HEK293 (cell line): Measurements from ENCODE around the gene CDCA4.
"Not testable (repeated sequence)": the region's sequence is repeated elsewhere in the genome, so short reads cannot be mapped to it uniquely, and the experiment has no call there.

Source experiments
- CTCF ChIA-PET: fragments of 350-600 bp; formaldehyde crosslinking; extraction: SDS; loops from one replicate; lab custom pipeline; 2021; ENCODE audit warnings: antibody characterized with exemption; lab: Yijun Ruan, JAX
- POLR2A ChIA-PET: fragments of 300-600 bp; formaldehyde crosslinking; extraction: SDS; loops from one replicate; lab custom pipeline; 2020; ENCODE audit warnings: antibody characterized with exemption, inconsistent platforms; lab: Yijun Ruan, JAX
- H3K27ac ChIP-seq: fragments of 200-500 bp; sonication (Bioruptor generic); 2 replicates; pipeline ENCODE4 v1.5.1; 2014; ENCODE audit warnings: low read depth, low read length, control low read depth, inconsistent platforms; ENCODE audit errors: extremely low read depth
- H3K36me3 ChIP-seq, 2 experiments: fragments of 200-500 bp in 1 of 2; sonication (Bioruptor generic) in 1 of 2; 1 replicate in 1 of 2; 2 replicates in 1 of 2; pipeline ENCODE4 v1.5.1; 2014 to 2017; ENCODE audit warnings: inconsistent platforms in 2 of 2, low read length in 2 of 2; ENCODE audit not compliant: control insufficient read depth in 2 of 2, insufficient read depth in 1 of 2
- H3K4me1 ChIP-seq: fragments of 200-500 bp; sonication (Bioruptor generic); 2 replicates; pipeline ENCODE4 v1.5.1; 2014; ENCODE audit warnings: mild to moderate bottlenecking, low read length, inconsistent platforms; ENCODE audit not compliant: control insufficient read depth, insufficient read depth
- H3K4me3 ChIP-seq: 2 replicates; pipeline ENCODE4 v1.5.1; 2011; ENCODE audit warnings: low read depth, mild to moderate bottlenecking, control low read depth, low read length, moderate library complexity
- H3K9me3 ChIP-seq: fragments of 200-500 bp; sonication (Bioruptor generic); 2 replicates; pipeline ENCODE4 v1.5.1; 2014; ENCODE audit warnings: low read depth, low read length, inconsistent platforms; ENCODE audit not compliant: control insufficient read depth, insufficient read depth
- ATF2 ChIP-seq: fragments of 450-650 bp; formaldehyde crosslinking; IDR thresholded peaks from 2 replicates; pipeline ENCODE4 v1.5.1; 2016; ENCODE audit warnings: missing biosample characterization, missing genetic modification characterization, low read depth
- BCL11A ChIP-seq: fragments of 450-650 bp; formaldehyde crosslinking; IDR thresholded peaks from 2 replicates; pipeline ENCODE4 v1.5.1; 2016; ENCODE audit warnings: low read depth, missing biosample characterization, missing genetic modification characterization
- EGR2 ChIP-seq: fragments of 450-650 bp; formaldehyde crosslinking; IDR thresholded peaks from 2 replicates; pipeline ENCODE4 v1.5.1; 2016; ENCODE audit warnings: low read depth, missing biosample characterization, missing genetic modification characterization
- OVOL3 ChIP-seq: fragments of 450-650 bp; formaldehyde crosslinking; IDR thresholded peaks from 2 replicates; pipeline ENCODE4 v1.5.1; 2016; ENCODE audit warnings: missing biosample characterization, missing genetic modification characterization
- PRDM1 ChIP-seq: fragments of 450-650 bp; formaldehyde crosslinking; IDR thresholded peaks from 2 replicates; pipeline ENCODE4; 2016; ENCODE audit warnings: missing biosample characterization, missing genetic modification characterization
- PRDM10 ChIP-seq: fragments of 450-650 bp; formaldehyde crosslinking; IDR thresholded peaks from 2 replicates; pipeline ENCODE4 v1.5.1; 2016; ENCODE audit warnings: missing biosample characterization, missing genetic modification characterization
- SCRT2 ChIP-seq: fragments of 450-650 bp; formaldehyde crosslinking; IDR thresholded peaks from 2 replicates; pipeline ENCODE4 v1.5.1; 2016; ENCODE audit warnings: missing biosample characterization, missing genetic modification characterization
- SP2 ChIP-seq: fragments of 450-650 bp; formaldehyde crosslinking; IDR thresholded peaks from 2 replicates; pipeline ENCODE4 v1.5.1; 2016; ENCODE audit warnings: missing biosample characterization, missing genetic modification characterization
- ZBTB17 ChIP-seq: fragments of 450-650 bp; formaldehyde crosslinking; IDR thresholded peaks from 2 replicates; pipeline ENCODE4 v1.5.1; 2016; ENCODE audit warnings: missing biosample characterization, missing genetic modification characterization
- ZFP41 ChIP-seq: fragments of 450-650 bp; formaldehyde crosslinking; IDR thresholded peaks from 2 replicates; pipeline ENCODE4 v1.5.1; 2016; ENCODE audit warnings: missing biosample characterization, missing genetic modification characterization, borderline replicate concordance
- ZNF121 ChIP-seq: fragments of 450-650 bp; formaldehyde crosslinking; IDR thresholded peaks from 2 replicates; pipeline ENCODE4 v1.5.1; 2016; ENCODE audit warnings: missing biosample characterization, missing genetic modification characterization
- ZNF335 ChIP-seq: fragments of 450-650 bp; formaldehyde crosslinking; conservative IDR thresholded peaks from 2 replicates; pipeline ENCODE4 v1.5.1; 2016; ENCODE audit warnings: missing biosample characterization, missing genetic modification characterization
- ZNF366 ChIP-seq: fragments of 450-650 bp; formaldehyde crosslinking; conservative IDR thresholded peaks from 2 replicates; pipeline ENCODE4 v1.5.1; 2016; ENCODE audit warnings: missing biosample characterization, missing genetic modification characterization
- ZNF776 ChIP-seq: fragments of 450-650 bp; formaldehyde crosslinking; IDR thresholded peaks from 2 replicates; pipeline ENCODE4 v1.5.0; 2017; ENCODE audit warnings: missing biosample characterization, missing genetic modification characterization, borderline replicate concordance

CDCA4 gene

GRCh38 chr14:105028251-105028927 lies 7.5 kb upstream of the CDCA4 start:
- no peaks in the 10 kb centered on the region for H3K9me3 ChIP-seq
- ChIA-PET CTCF (interaction anchor here (0.5 to 2.8 kb wide), 3 partner anchors 53 to 253 kb away, joined by 4 to 12 read pairs (median 4); no protein-coding TSS in a partner anchor), POLR2A (no interaction called here)
- no peaks in the 10 kb centered on the region for H3K4me1 ChIP-seq
- H3K36me3 ChIP-seq: no peaks in the 10 kb centered on the region
- no peak overlapping the region for H3K4me3 ChIP-seq
- TF ChIP-seq ZNF121 (tag by site-specific recombination) (peak; percentile 89), ZBTB17 (tag by site-specific recombination) (peak; percentile 31; the same call in 1 of the 2 replicates), OVOL3 (tag by site-specific recombination) (no peak), SCRT2 (tag by site-specific recombination) (no peak), PRDM10 (0 out of 2 replicates have a peak, but pooled peaks have one; percentile 10), BCL11A (0 out of 2 replicates have a peak, but pooled peaks have one; percentile 49)
- no peak overlapping the region for H3K27ac ChIP-seq

GRCh38 chr14:105027718-105028117 lies 6.8 kb upstream of the CDCA4 start:
- H3K36me3 ChIP-seq, H3K4me3 ChIP-seq, H3K4me1 ChIP-seq, H3K27ac ChIP-seq, H3K9me3 ChIP-seq, POLR2A ChIA-PET: not testable (repeated sequence)
- TF ChIP-seq PRDM10 (0 out of 2 replicates have a peak, but pooled peaks have one; percentile 9), BCL11A (0 out of 2 replicates have a peak, but pooled peaks have one; percentile 24), ZNF335 (tag by site-specific recombination) (peak; percentile 49), ATF2 (tag by site-specific recombination) (peak; percentile 84)
- CTCF ChIA-PET: interaction anchor here (0.5 to 2.8 kb wide), 3 partner anchors 52 to 305 kb away, joined by 3 to 12 read pairs (median 4); no protein-coding TSS in a partner anchor

GRCh38 chr14:105026802-105027563 lies 6.1 kb upstream of the CDCA4 start:
- Histone ChIP-seq H3K27ac (no peak overlapping the region), H3K9me3 (no peaks in the 10 kb centered on the region), H3K4me3 (no peak overlapping the region), H3K36me3 (no peaks in the 10 kb centered on the region), H3K4me1 (no peaks in the 10 kb centered on the region)
- POLR2A ChIA-PET: no interaction called here
- CTCF ChIA-PET: interaction anchor here (0.6 to 2.8 kb wide), 2 partner anchors 52 to 304 kb away, joined by 3 to 12 read pairs; no protein-coding TSS in a partner anchor
- TF ChIP-seq SP2: 0 out of 2 replicates have a peak, but pooled peaks have one; percentile 20
- no peak for TF ChIP-seq ZNF776
- peak; percentile 89 for TF ChIP-seq ZNF366 (tag by site-specific recombination)
- TF ChIP-seq EGR2 (tag by site-specific recombination): no peak
- TF ChIP-seq PRDM1: peak; percentile 28; the same call in 1 of the 2 replicates
- TF ChIP-seq ZFP41 (tag by site-specific recombination): no peak
- peak; percentile 24; the same call in 1 of the 2 replicates for TF ChIP-seq PRDM10
